T follicular helper cell (primary cell): ENCODE data around the gene CHAT.
"Not testable (repeated sequence)": the region's sequence is repeated elsewhere in the genome, so short reads cannot be mapped to it uniquely, and the experiment has no call there.

ENCODE experiments used
- DNase-seq: peaks from one replicate; pipeline ENCODE4 v3.0.0-alpha.2; 2020; ENCODE audit warnings: low read depth

CHAT gene

GRCh38 chr10:49653273-49653929 is 39.6 kb downstream of the CHAT start:
- DNase-seq: no peak

- no peak for DNase-seq
These were observed 40.3 kb downstream of the CHAT start for GRCh38 chr10:49654036-49654693.

GRCh38 chr10:49655099-49655498 is 41.3 kb downstream of the CHAT start:
- no peak for DNase-seq

- DNase-seq: no peak
These were observed 43.1 kb downstream of the CHAT start for GRCh38 chr10:49656845-49657493.

GRCh38 chr10:49657606-49658005 is 43.8 kb downstream of the CHAT start:
- no peak for DNase-seq

GRCh38 chr10:49661140-49661856 is 47.5 kb downstream of the CHAT start:
- DNase-seq: no peak

- no peak for DNase-seq
These were observed 48.5 kb downstream of the CHAT start for GRCh38 chr10:49662169-49662830.

GRCh38 chr10:49663596-49663995 is 49.8 kb downstream of the CHAT start:
- DNase-seq: no peak

- DNase-seq: no peak
These were observed 50.4 kb downstream of the CHAT start for GRCh38 chr10:49664006-49664841.

GRCh38 chr10:49664842-49665355 is 51.1 kb downstream of the CHAT start:
- DNase-seq: no peak

GRCh38 chr10:49666054-49666615 is 52.3 kb downstream of the CHAT start:
- no peak for DNase-seq

GRCh38 chr10:49666685-49667084 is 52.8 kb downstream of the CHAT start:
- DNase-seq: no peak

- no peak for DNase-seq
These were observed 54.2 kb downstream of the CHAT start for GRCh38 chr10:49667991-49668390.

GRCh38 chr10:49668684-49669083 is 54.8 kb downstream of the CHAT start:
- no peak for DNase-seq

GRCh38 chr10:49678827-49679479 is 65.1 kb downstream of the CHAT start:
- no peak for DNase-seq

- no peak for DNase-seq
These were observed 65.7 kb downstream of the CHAT start, which contains the start of gene C10orf53 for GRCh38 chr10:49679480-49679893. Gene C10orf53 (plus strand): TSS chr10:49679651. CDS start chr10:49679698, 47 bp downstream.

GRCh38 chr10:49682449-49682848 is 68.6 kb downstream of the CHAT start:
- not testable (repeated sequence) for DNase-seq

GRCh38 chr10:49682879-49683278 is 69.0 kb downstream of the CHAT start:
- no peak for DNase-seq

GRCh38 chr10:49686651-49687050 is 72.8 kb downstream of the CHAT start:
- DNase-seq: no peak
